ENCODE results near the gene JUN. TPM values are rescaled to one million over a fixed set of nuclear protein-coding genes. Genes with fewer than 3 reads are reported as not detected.

The JUN gene
- total RNA-seq, 2 donors from 2014 or later: 15.1 to 16.3 TPM

GRCh38 chr1:58812468-58812867 lies 28.6 kb upstream of the JUN start:
- Histone ChIP-seq H3K27ac (ENCODE audit: low read depth, low read length) (no peak overlapping the region), H3K36me3 (ENCODE audit: control insufficient read depth, insufficient read depth, low read length) (no peaks in the 10 kb centered on the region), H3K9ac (ENCODE audit: extremely low read depth, low read length, poor library complexity, severe bottlenecking) (no peak overlapping the region), H3K4me1 (ENCODE audit: control insufficient read depth, insufficient read depth, low read length) (no peaks in the 10 kb centered on the region), H3K9me3 (ENCODE audit: control insufficient read depth, low read length) (no peaks in the 10 kb centered on the region), H3K27me3 (ENCODE audit: control insufficient read depth, insufficient read depth, low read length, poor library complexity, severe bottlenecking) (no peaks in the 10 kb centered on the region), H3K4me3 (ENCODE audit: low read length) (no peak overlapping the region)
- peaks cover 9% of the 10 kb centered on the region for H3K4me1 Mint-ChIP-seq
- H3K9me3 Mint-ChIP-seq: no peaks in the 10 kb centered on the region
- no peaks in the 10 kb centered on the region for H3K36me3 Mint-ChIP-seq (ENCODE audit: low read depth)
- peaks cover 25% of the 10 kb centered on the region for H3K27me3 Mint-ChIP-seq (ENCODE audit: insufficient read depth)
- TF ChIP-seq CTCF (conservative IDR thresholded peaks at IDR 0.05): no peak
- no peak overlapping the region for H3K4me3 Mint-ChIP-seq
- no peak overlapping the region for H3K27ac Mint-ChIP-seq
- DNase-seq: no peak
- 86 to 100% methylated on average over 2 to 3 of the region's 3 CpGs for whole genome bisulfite sequencing, 2 experiments (ENCODE audit: insufficient coverage in 1 of 2, insufficient read length in 1 of 2)

- Mint-ChIP-seq H3K9me3 (no peaks in the 10 kb centered on the region), H3K4me3 (no peak overlapping the region), H3K36me3 (ENCODE audit: low read depth) (no peaks in the 10 kb centered on the region), H3K4me1 (peaks cover 9% of the 10 kb centered on the region), H3K27me3 (ENCODE audit: insufficient read depth) (peaks cover 25% of the 10 kb centered on the region), H3K27ac (no peak overlapping the region)
- Histone ChIP-seq H3K9ac (ENCODE audit: extremely low read depth, low read length, poor library complexity, severe bottlenecking) (no peak overlapping the region), H3K36me3 (ENCODE audit: control insufficient read depth, insufficient read depth, low read length) (no peaks in the 10 kb centered on the region), H3K4me1 (ENCODE audit: control insufficient read depth, insufficient read depth, low read length) (no peaks in the 10 kb centered on the region), H3K27me3 (ENCODE audit: control insufficient read depth, insufficient read depth, low read length, poor library complexity, severe bottlenecking) (no peaks in the 10 kb centered on the region), H3K27ac (ENCODE audit: low read depth, low read length) (no peak overlapping the region), H3K9me3 (ENCODE audit: control insufficient read depth, low read length) (no peaks in the 10 kb centered on the region), H3K4me3 (ENCODE audit: low read length) (no peak overlapping the region)
- DNase-seq: no peak
- 84 to 93% methylated on average over 2 of the region's 2 CpGs for WGBS, 2 experiments (ENCODE audit: insufficient coverage in 1 of 2, insufficient read length in 1 of 2)
- no peak for TF ChIP-seq CTCF (conservative IDR thresholded peaks at IDR 0.05)
Observed at GRCh38 chr1:58811303-58811702, 27.5 kb upstream of the JUN start.

- H3K4me3 Mint-ChIP-seq: no peak overlapping the region
- Histone ChIP-seq H3K27me3 (ENCODE audit: control insufficient read depth, insufficient read depth, low read length, poor library complexity, severe bottlenecking) (no peaks in the 10 kb centered on the region), H3K27ac (ENCODE audit: low read depth, low read length) (no peak overlapping the region), H3K4me1 (ENCODE audit: control insufficient read depth, insufficient read depth, low read length) (no peaks in the 10 kb centered on the region), H3K9me3 (ENCODE audit: control insufficient read depth, low read length) (no peaks in the 10 kb centered on the region), H3K36me3 (ENCODE audit: control insufficient read depth, insufficient read depth, low read length) (no peaks in the 10 kb centered on the region), H3K9ac (ENCODE audit: extremely low read depth, low read length, poor library complexity, severe bottlenecking) (no peak overlapping the region), H3K4me3 (ENCODE audit: low read length) (no peak overlapping the region)
- no peak for DNase-seq
- peaks cover 6% of the 10 kb centered on the region for H3K4me1 Mint-ChIP-seq
- no peak for TF ChIP-seq CTCF (conservative IDR thresholded peaks at IDR 0.05)
- H3K9me3 Mint-ChIP-seq: no peaks in the 10 kb centered on the region
- H3K27me3 Mint-ChIP-seq (ENCODE audit: insufficient read depth): peaks cover 16% of the 10 kb centered on the region
- 72 to 92% methylated on average over 2 to 9 of the region's 9 CpGs for WGBS, 2 experiments (ENCODE audit: insufficient coverage in 1 of 2, insufficient read length in 1 of 2)
- H3K27ac Mint-ChIP-seq: no peak overlapping the region
- H3K36me3 Mint-ChIP-seq (ENCODE audit: low read depth): no peaks in the 10 kb centered on the region
Observed at GRCh38 chr1:58809325-58810010, 25.6 kb upstream of the JUN start.
